Fibroblast of mammary gland (primary cell): ENCODE data around the gene TBC1D14.

Source experiments
- DNase-seq: peaks from one replicate; pipeline ENCODE4 v3.0.0-alpha.2; 2010; ENCODE audit warnings: low read depth
- H3K4me3 ChIP-seq: 2 replicates; pipeline ENCODE4 v1.5.1; 2011; ENCODE audit warnings: low read depth, mild to moderate bottlenecking, low read length, moderate library complexity; ENCODE audit not compliant: control insufficient read depth
- CTCF ChIP-seq: conservative IDR thresholded peaks from 2 replicates; pipeline ENCODE4 v1.5.1; 2011; ENCODE audit warnings: low read depth, low read length, inconsistent platforms; ENCODE audit not compliant: control insufficient read depth, insufficient read depth

The TBC1D14 gene

GRCh38 chr4:6929812-6930464, 20.3 kb downstream of the TBC1D14 start:
- no peak for TF ChIP-seq CTCF
- DNase-seq = no peak
- H3K4me3 ChIP-seq = no peak overlapping the region

GRCh38 chr4:6932475-6932874, 22.8 kb downstream of the TBC1D14 start:
- DNase-seq = no peak
- no peak overlapping the region for H3K4me3 ChIP-seq
- TF ChIP-seq CTCF = no peak

GRCh38 chr4:6932918-6933317, 23.3 kb downstream of the TBC1D14 start:
- H3K4me3 ChIP-seq = no peak overlapping the region
- TF ChIP-seq CTCF = no peak
- no peak for DNase-seq

GRCh38 chr4:6933691-6934430, 24.2 kb downstream of the TBC1D14 start:
- H3K4me3 ChIP-seq = no peak overlapping the region
- no peak for DNase-seq
- TF ChIP-seq CTCF = no peak

- DNase-seq = no peak
- TF ChIP-seq CTCF = no peak
- H3K4me3 ChIP-seq = no peak overlapping the region
Measured at GRCh38 chr4:6935965-6936364, 26.3 kb downstream of the TBC1D14 start.

GRCh38 chr4:6937201-6937600, 27.6 kb downstream of the TBC1D14 start:
- DNase-seq = no peak
- TF ChIP-seq CTCF = no peak

More at GRCh38 chr4:6937201-6937600, 27.6 kb downstream of the TBC1D14 start:
- no peak overlapping the region for H3K4me3 ChIP-seq
